ENCODE results near the gene GCN1.

DNA sequence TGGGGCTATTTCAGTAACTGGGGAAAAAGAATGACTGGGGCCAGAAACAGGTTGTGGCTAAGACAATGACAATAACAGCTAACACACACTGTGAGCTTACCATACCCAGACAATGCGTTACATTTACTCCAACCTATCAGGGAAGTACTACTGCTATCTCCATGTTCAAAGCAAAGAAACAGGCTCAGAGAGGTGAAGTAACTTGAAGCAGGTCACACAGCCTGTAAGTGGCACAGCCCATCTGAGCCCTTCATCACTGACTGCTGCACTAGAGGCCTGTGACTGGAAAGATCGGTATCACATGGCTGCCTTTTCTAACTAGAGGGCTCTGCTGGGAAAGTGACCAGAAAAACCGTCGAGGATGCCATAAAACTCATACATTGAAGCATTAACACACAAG is 7.9 kb downstream of the GCN1 start:
- no peak for TF ChIP-seq POLR2A (IDR thresholded peaks at IDR 0.05)
- no peak for TF ChIP-seq CTCF (IDR thresholded peaks at IDR 0.05)
